Measurements from ENCODE around the gene ARRDC3. TPM values are rescaled to one million over a fixed set of nuclear protein-coding genes. Genes with fewer than 3 reads are reported as not detected.

The ARRDC3 gene
- total RNA-seq, 1 donor from 2014 or later: 17.6 TPM

GRCh38 chr5:91381774-91382359 lies 1.2 kb downstream of the ARRDC3 start:
- peaks cover 33% of the 10 kb centered on the region for H3K4me1 Mint-ChIP-seq (ENCODE audit: low read depth)

DNA sequence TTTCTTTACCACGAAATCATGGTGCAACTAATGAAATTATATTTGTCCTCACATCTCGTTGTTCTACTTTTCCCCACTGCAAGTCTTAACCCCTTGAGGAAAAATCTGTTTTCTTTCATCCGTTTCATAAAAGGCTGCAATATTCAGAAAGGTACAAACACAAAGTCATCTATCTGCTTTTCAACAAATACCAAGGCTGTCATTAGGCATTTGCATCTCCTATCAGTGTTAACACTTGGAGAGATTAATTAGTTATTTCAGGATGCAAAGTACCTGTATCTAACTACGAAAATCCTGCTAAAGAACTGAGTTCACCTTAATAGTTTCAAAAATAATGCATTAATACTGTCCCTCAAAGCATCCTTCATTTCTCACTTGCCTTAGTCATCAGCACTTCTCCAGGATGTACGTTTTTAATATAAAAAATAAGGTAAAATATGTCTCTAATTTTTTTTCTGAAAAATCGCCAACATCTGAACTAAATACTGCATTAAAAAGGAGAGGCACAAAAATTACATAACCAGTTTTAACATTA lies 1.8 kb downstream of the ARRDC3 start:
- intact Hi-C loops (cut with micrococcal nuclease): loop anchor here (2.0 kb wide), 1 partner anchor 973 kb away; the partner anchor contains the start of gene CETN3
- H3K36me3 Mint-ChIP-seq (ENCODE audit: low read depth): peaks cover 21% of the 10 kb centered on the region
- H3K9me3 Mint-ChIP-seq: no peaks in the 10 kb centered on the region
- peaks cover 33% of the 10 kb centered on the region for H3K4me1 Mint-ChIP-seq (ENCODE audit: low read depth)
- no peaks in the 10 kb centered on the region for H3K27me3 Mint-ChIP-seq (ENCODE audit: low read depth)
- peak overlapping the region; percentile 98 for H3K4me3 Mint-ChIP-seq (ENCODE audit: low read depth)
- no peak for DNase-seq (ENCODE audit: low spot score)
- H3K27ac Mint-ChIP-seq: peak overlapping the region; percentile 100

More at GRCh38 chr5:91381774-91382359, 1.2 kb downstream of the ARRDC3 start:
- peak; percentile 74 for DNase-seq (ENCODE audit: low spot score)
- Mint-ChIP-seq H3K4me3 (ENCODE audit: low read depth) (peak overlapping the region; percentile 98), H3K27me3 (ENCODE audit: low read depth) (no peaks in the 10 kb centered on the region), H3K36me3 (ENCODE audit: low read depth) (peaks cover 20% of the 10 kb centered on the region), H3K9me3 (no peaks in the 10 kb centered on the region), H3K27ac (peak overlapping the region; percentile 100)
- intact Hi-C loops (cut with micrococcal nuclease): loop anchor here (2.0 kb wide), 2 partner anchors 323 to 973 kb away; partner anchors contain the start of gene CETN3

DNA sequence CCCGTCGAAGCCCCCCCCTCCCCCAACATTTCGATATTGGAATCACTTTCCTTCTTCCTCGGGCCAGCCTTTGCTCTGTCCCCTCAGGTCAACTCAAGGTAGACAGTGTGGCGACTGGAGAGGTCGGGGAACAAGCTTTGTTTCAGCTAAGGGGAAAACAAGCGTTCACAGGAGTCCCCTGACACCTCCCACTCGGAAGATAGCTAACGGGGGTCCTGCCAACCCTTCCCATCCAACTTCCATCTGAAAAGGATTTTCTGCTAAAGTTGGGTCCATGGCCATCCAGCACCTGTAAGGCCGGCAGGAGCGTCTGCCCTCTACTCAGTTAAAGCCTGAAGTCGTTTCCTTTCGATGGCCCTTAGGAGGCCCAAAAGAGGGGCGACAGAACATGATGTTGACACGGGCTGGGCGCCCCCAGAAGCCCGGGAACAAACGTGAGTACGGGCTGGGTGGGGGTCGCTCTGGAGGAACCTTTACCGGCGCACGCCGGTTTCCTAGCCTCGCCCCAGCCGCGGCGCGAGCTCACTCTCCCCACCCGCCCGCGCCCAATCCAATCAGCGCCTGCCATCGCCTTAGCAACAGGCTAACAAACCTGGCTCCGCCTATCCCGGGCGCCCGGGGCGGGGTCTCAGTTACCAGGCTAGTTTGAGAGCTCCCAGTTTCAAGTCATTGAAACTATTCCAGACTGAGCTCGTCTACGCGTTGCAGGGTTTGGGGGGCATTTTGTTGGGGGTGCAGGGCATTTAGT lies 2.5 kb downstream of the ARRDC3 start:
- no peaks in the 10 kb centered on the region for H3K9me3 Mint-ChIP-seq

GRCh38 chr5:91379914-91380490 lies 3.1 kb downstream of the ARRDC3 start:
- Mint-ChIP-seq H3K9me3 (no peaks in the 10 kb centered on the region), H3K4me1 (ENCODE audit: low read depth) (peaks cover 30% of the 10 kb centered on the region), H3K4me3 (ENCODE audit: low read depth) (peak overlapping the region; percentile 98), H3K36me3 (ENCODE audit: low read depth) (peaks cover 29% of the 10 kb centered on the region), H3K27ac (peak overlapping the region; percentile 100), H3K27me3 (ENCODE audit: low read depth) (no peaks in the 10 kb centered on the region)
- DNase-seq (ENCODE audit: low spot score): peak; percentile 95
- intact Hi-C loops (cut with micrococcal nuclease): loop anchor here (1.0 to 2.0 kb wide), 6 partner anchors 48 to 971 kb away; partner anchors contain the start of gene CETN3

More for the DNA sequence above, 2.5 kb downstream of the ARRDC3 start:
- Mint-ChIP-seq H3K27me3 (ENCODE audit: low read depth) (no peaks in the 10 kb centered on the region), H3K4me1 (ENCODE audit: low read depth) (peaks cover 29% of the 10 kb centered on the region), H3K4me3 (ENCODE audit: low read depth) (peak overlapping the region; percentile 98), H3K36me3 (ENCODE audit: low read depth) (peaks cover 24% of the 10 kb centered on the region), H3K27ac (peak overlapping the region; percentile 100)
- DNase-seq (ENCODE audit: low spot score): peak; percentile 93
- intact Hi-C loops (cut with micrococcal nuclease): loop anchor here (1.0 to 2.0 kb wide), 6 partner anchors 48 to 972 kb away; partner anchors contain the start of gene CETN3

GRCh38 chr5:91379246-91379913 lies 3.7 kb downstream of the ARRDC3 start:
- Mint-ChIP-seq H3K27me3 (ENCODE audit: low read depth) (no peaks in the 10 kb centered on the region), H3K4me3 (ENCODE audit: low read depth) (peak overlapping the region; percentile 97), H3K9me3 (no peaks in the 10 kb centered on the region), H3K36me3 (ENCODE audit: low read depth) (peaks cover 34% of the 10 kb centered on the region), H3K27ac (peak overlapping the region; percentile 100), H3K4me1 (ENCODE audit: low read depth) (peaks cover 25% of the 10 kb centered on the region)
- intact Hi-C loops (cut with micrococcal nuclease): no loop called here
- DNase-seq (ENCODE audit: low spot score): no peak

DNA sequence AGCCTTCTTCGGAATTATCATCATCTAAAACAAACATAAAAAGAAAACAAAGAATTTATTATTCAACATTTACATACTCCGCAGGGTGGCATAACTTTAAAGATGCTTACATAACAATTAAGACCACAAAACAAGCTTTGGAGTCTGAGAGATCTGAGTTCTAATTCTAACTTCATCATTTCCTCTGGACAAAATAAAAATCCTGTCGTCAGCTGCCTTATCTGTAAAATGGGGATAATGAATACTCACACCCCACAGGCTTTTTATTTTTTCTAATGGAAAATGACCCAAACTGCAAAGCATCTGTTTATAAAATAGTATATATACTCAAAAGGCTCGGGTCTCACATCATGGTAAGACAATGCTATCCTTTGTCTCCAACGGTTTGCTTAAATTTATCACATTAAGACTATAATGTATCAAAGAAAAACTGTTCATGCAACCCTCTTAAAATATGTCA lies 4.3 kb downstream of the ARRDC3 start:
- peaks cover 38% of the 10 kb centered on the region for H3K36me3 Mint-ChIP-seq (ENCODE audit: low read depth)
- H3K27ac Mint-ChIP-seq: peak overlapping the region; percentile 100
- peaks cover 20% of the 10 kb centered on the region for H3K4me1 Mint-ChIP-seq (ENCODE audit: low read depth)
- DNase-seq (ENCODE audit: low spot score): no peak
- H3K9me3 Mint-ChIP-seq: no peaks in the 10 kb centered on the region
- peak overlapping the region; percentile 97 for H3K4me3 Mint-ChIP-seq (ENCODE audit: low read depth)
- intact Hi-C loops (cut with micrococcal nuclease): no loop called here
- H3K27me3 Mint-ChIP-seq (ENCODE audit: low read depth): no peaks in the 10 kb centered on the region

DNA sequence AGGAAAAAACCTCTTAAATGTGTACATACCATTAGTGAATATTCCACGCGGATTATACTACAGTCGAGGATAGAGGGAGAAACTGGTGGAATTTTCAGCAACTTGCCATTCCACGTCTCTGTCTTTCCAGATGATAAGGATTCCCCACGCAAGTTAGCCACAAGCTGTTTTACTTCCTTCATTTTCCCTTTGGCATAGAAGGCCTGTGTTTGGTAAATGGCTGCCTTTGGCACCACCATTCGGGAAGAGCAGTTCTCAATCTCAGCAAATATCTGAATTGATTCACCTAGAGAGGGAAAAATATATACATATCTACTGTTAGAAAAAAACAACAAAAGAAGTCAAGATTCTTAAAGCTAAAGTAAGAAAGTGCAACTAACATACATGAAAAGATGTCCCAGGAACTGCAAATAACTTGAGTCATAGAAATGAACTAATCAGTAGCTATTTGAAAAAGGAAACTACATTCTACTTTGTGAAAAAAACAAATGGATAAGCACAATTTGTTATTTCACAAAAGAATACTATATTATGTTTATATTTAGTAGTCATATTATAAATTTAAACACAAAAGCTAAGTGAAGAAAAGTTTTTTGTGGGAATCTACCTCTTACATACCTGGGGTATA lies 8.1 kb downstream of the ARRDC3 start:
- no peak for DNase-seq (ENCODE audit: low spot score)
- Mint-ChIP-seq H3K9me3 (no peaks in the 10 kb centered on the region), H3K27me3 (ENCODE audit: low read depth) (no peaks in the 10 kb centered on the region), H3K4me1 (ENCODE audit: low read depth) (peaks cover 22% of the 10 kb centered on the region), H3K4me3 (ENCODE audit: low read depth) (no peak overlapping the region), H3K36me3 (ENCODE audit: low read depth) (peaks cover 74% of the 10 kb centered on the region), H3K27ac (no peak overlapping the region)
- intact Hi-C loops (cut with micrococcal nuclease): no loop called here

GRCh38 chr5:91373600-91373999 lies 9.5 kb downstream of the ARRDC3 start:
- intact Hi-C loops (cut with micrococcal nuclease): no loop called here
- no peak overlapping the region for H3K4me3 Mint-ChIP-seq (ENCODE audit: low read depth)
- no peaks in the 10 kb centered on the region for H3K9me3 Mint-ChIP-seq
- no peak overlapping the region for H3K27ac Mint-ChIP-seq
- no peak for DNase-seq (ENCODE audit: low spot score)
- peaks cover 76% of the 10 kb centered on the region for H3K36me3 Mint-ChIP-seq (ENCODE audit: low read depth)
- peaks cover 17% of the 10 kb centered on the region for H3K4me1 Mint-ChIP-seq (ENCODE audit: low read depth)
- H3K27me3 Mint-ChIP-seq (ENCODE audit: low read depth): no peaks in the 10 kb centered on the region

- no peak overlapping the region for H3K4me3 Mint-ChIP-seq (ENCODE audit: low read depth)
- peaks cover 16% of the 10 kb centered on the region for H3K4me1 Mint-ChIP-seq (ENCODE audit: low read depth)
- no peaks in the 10 kb centered on the region for H3K9me3 Mint-ChIP-seq
- DNase-seq (ENCODE audit: low spot score): no peak
- no peaks in the 10 kb centered on the region for H3K27me3 Mint-ChIP-seq (ENCODE audit: low read depth)
- peaks cover 80% of the 10 kb centered on the region for H3K36me3 Mint-ChIP-seq (ENCODE audit: low read depth)
- peak overlapping the region; percentile 18 for H3K27ac Mint-ChIP-seq
- intact Hi-C loops (cut with micrococcal nuclease): no loop called here
Measured at GRCh38 chr5:91373006-91373405, 10.1 kb downstream of the ARRDC3 start.

GRCh38 chr5:91369480-91369879 lies 13.6 kb downstream of the ARRDC3 start:
- H3K9me3 Mint-ChIP-seq: no peaks in the 10 kb centered on the region
- H3K4me1 Mint-ChIP-seq (ENCODE audit: low read depth): peaks cover 6% of the 10 kb centered on the region
- H3K27me3 Mint-ChIP-seq (ENCODE audit: low read depth): peaks cover 1% of the 10 kb centered on the region
- intact Hi-C loops (cut with micrococcal nuclease): no loop called here
- H3K4me3 Mint-ChIP-seq (ENCODE audit: low read depth): no peak overlapping the region
- H3K36me3 Mint-ChIP-seq (ENCODE audit: low read depth): peaks cover 68% of the 10 kb centered on the region
- DNase-seq (ENCODE audit: low spot score): no peak
- H3K27ac Mint-ChIP-seq: no peak overlapping the region

GRCh38 chr5:91367908-91368648 lies 15.0 kb downstream of the ARRDC3 start:
- no peaks in the 10 kb centered on the region for H3K9me3 Mint-ChIP-seq
- DNase-seq (ENCODE audit: low spot score): no peak
- peaks cover 57% of the 10 kb centered on the region for H3K36me3 Mint-ChIP-seq (ENCODE audit: low read depth)
- peaks cover 6% of the 10 kb centered on the region for H3K4me1 Mint-ChIP-seq (ENCODE audit: low read depth)
- H3K27me3 Mint-ChIP-seq (ENCODE audit: low read depth): peaks cover 1% of the 10 kb centered on the region
- intact Hi-C loops (cut with micrococcal nuclease): no loop called here
- no peak overlapping the region for H3K27ac Mint-ChIP-seq
- no peak overlapping the region for H3K4me3 Mint-ChIP-seq (ENCODE audit: low read depth)
